B cell (primary cell): ENCODE results near the gene CNRIP1. TPM values are rescaled to one million over a fixed set of nuclear protein-coding genes. Genes with fewer than 3 reads are reported as not detected.

Experiments
- ATAC-seq: fragments of 200-7000 bp; cut with Tn5 transposase; one replicate; pipeline ENCODE4 v1.10.0; 2021; ENCODE audit warnings: low read depth, mild to moderate bottlenecking, moderate number of reproducible peaks, moderate library complexity
- CTCF ChIA-PET: fragments of 350-600 bp; sonication (Branson Sonifier 250); formaldehyde crosslinking; loops from one replicate; lab custom pipeline; 2021; ENCODE audit warnings: antibody characterized with exemption, inconsistent platforms; lab: Charles Lee
- POLR2A ChIA-PET: fragments of 350-600 bp; sonication (Branson Sonifier 250); formaldehyde crosslinking; loops from one replicate; lab custom pipeline; 2021; ENCODE audit warnings: antibody characterized with exemption; lab: Charles Lee
- DNase-seq: peaks from one replicate; pipeline ENCODE4 v3.0.0; 2013
- H2AFZ ChIP-seq: 2 replicates; pipeline ENCODE4 v1.6.1; 2012; ENCODE audit warnings: mild to moderate bottlenecking, low read depth, low read length; ENCODE audit not compliant: insufficient read depth, poor library complexity, severe bottlenecking
- H3K27ac ChIP-seq, 2 donors: 1 replicate in 1 of 2; 2 replicates in 1 of 2; pipeline ENCODE4 v1.5.1; 2012 to 2013; ENCODE audit warnings: low read length in 2 of 2, mild to moderate bottlenecking in 2 of 2, moderate library complexity in 1 of 2
- H3K27me3 ChIP-seq, 4 experiments: fragments of 200-600 bp in 1 of 4; sonication (generic) in 1 of 4; replicated peaks in 1 of 4; 1 replicate in 2 of 4; 2 replicates in 2 of 4; pipeline versions ENCODE4 v1.6.1 to v1.7.0; 2013 to 2016; ENCODE audit warnings: low read length in 3 of 4, mild to moderate bottlenecking in 2 of 4, mixed read lengths in 1 of 4, moderate library complexity in 1 of 4; ENCODE audit not compliant: insufficient read depth in 4 of 4, control insufficient read depth in 3 of 4; ENCODE audit errors: control extremely low read depth in 1 of 4
- H3K36me3 ChIP-seq, 2 experiments: replicated peaks in 1 of 2; 1 replicate in 1 of 2; 2 replicates in 1 of 2; pipeline versions ENCODE4 v1.6.1 to v1.7.1; 2013; ENCODE audit warnings: low read length in 1 of 2; ENCODE audit not compliant: insufficient read depth in 2 of 2, control insufficient read depth in 1 of 2; ENCODE audit errors: control extremely low read depth in 1 of 2, extremely low read depth in 1 of 2
- H3K4me1 ChIP-seq, 2 donors: fragments of 200-600 bp in 1 of 2; sonication (generic) in 1 of 2; 1 replicate in 1 of 2; 2 replicates in 1 of 2; pipeline versions ENCODE4 v1.5.1 to v1.6.1; 2013 to 2017; ENCODE audit warnings: low read length in 2 of 2; ENCODE audit not compliant: control insufficient read depth in 2 of 2, insufficient read depth in 2 of 2
- H3K4me2 ChIP-seq: replicated peaks from 2 replicates; pipeline ENCODE3; 2012; ENCODE audit warnings: mild to moderate bottlenecking, low read depth, low read length; ENCODE audit not compliant: poor library complexity, severe bottlenecking
- H3K4me3 ChIP-seq, 5 experiments: fragments of 200-600 bp in 1 of 5; sonication (generic) in 1 of 5; 1 replicate in 3 of 5; 2 replicates in 2 of 5; pipeline versions ENCODE4 v1.5.1 to v1.7.0; 2011 to 2016; ENCODE audit warnings: low read length in 4 of 5, mild to moderate bottlenecking in 4 of 5, low read depth in 2 of 5, control low read depth in 1 of 5, moderate library complexity in 1 of 5; ENCODE audit not compliant: insufficient read depth in 1 of 5; ENCODE audit errors: control extremely low read depth in 1 of 5, extremely low read depth in 1 of 5
- H3K79me2 ChIP-seq: fragments of 200-600 bp; sonication (generic); one replicate; pipeline ENCODE4 v1.6.0; 2016; ENCODE audit warnings: low read length; ENCODE audit not compliant: control insufficient read depth, insufficient read depth
- H3K9ac ChIP-seq: fragments of 200-600 bp; sonication (generic); 2 replicates; pipeline ENCODE4 v1.6.1; 2017; ENCODE audit warnings: mild to moderate bottlenecking, low read length, moderate library complexity
- H3K9me3 ChIP-seq, 3 donors: one replicate each; pipeline versions ENCODE4 v1.6.1 to v1.7.1; 2013; ENCODE audit warnings: low read length in 2 of 3; ENCODE audit not compliant: control insufficient read depth in 2 of 3, insufficient read depth in 1 of 3; ENCODE audit errors: control extremely low read depth in 1 of 3
- H4K20me1 ChIP-seq: 2 replicates; pipeline ENCODE4 v1.6.0; 2012; ENCODE audit warnings: mild to moderate bottlenecking, low read length; ENCODE audit not compliant: insufficient read depth, control insufficient read depth, poor library complexity, severe bottlenecking
- H3K27ac Mint-ChIP-seq: one replicate; pipeline ENCODE4 v1.8.0; 2021; ENCODE audit warnings: mixed read lengths
- H3K27me3 Mint-ChIP-seq: one replicate; pipeline ENCODE4 v1.8.0; 2021; ENCODE audit warnings: mixed read lengths
- H3K4me1 Mint-ChIP-seq: one replicate; pipeline ENCODE4 v1.8.0; 2021; ENCODE audit warnings: mixed read lengths
- H3K4me3 Mint-ChIP-seq: one replicate; pipeline ENCODE4 v1.8.0; 2021; ENCODE audit warnings: mixed read lengths
- H3K9me3 Mint-ChIP-seq: one replicate; pipeline ENCODE4 v1.8.0; 2022; ENCODE audit warnings: mixed read lengths; ENCODE audit not compliant: insufficient read depth
- CTCF ChIP-seq: fragments of 200-600 bp; IDR thresholded peaks from one replicate; pipeline ENCODE4 v1.8.0; 2022; ENCODE audit warnings: antibody characterized with exemption, mild to moderate bottlenecking
- EZH2 ChIP-seq: IDR thresholded peaks from 2 replicates; pipeline ENCODE4 v1.6.1; 2012; ENCODE audit warnings: borderline replicate concordance, low read depth, mild to moderate bottlenecking, moderate library complexity, low read length; ENCODE audit not compliant: insufficient read depth, poor library complexity, severe bottlenecking
- WGBS: methylation state at CpG from one replicate; pipeline ENCODE4 v1.1.5; 2013; ENCODE audit warnings: missing lambda C conversion rate; ENCODE audit not compliant: insufficient coverage; 5-methylcytosine and 5-hydroxymethylcytosine counted together
- intact Hi-C: fragments of 100-400 bp; cut with micrococcal nuclease; formaldehyde crosslinking; loops from one replicate; pipeline ENCODE4 v1.10.0; 2022
- polyA plus RNA-seq: library from polyadenylated mRNA; depleted of rRNA; stranded (reverse); fragments of >200 nt; gene quantifications from 2 replicates; pipeline ENCODE4 v1.2.3, GENCODE V29; 2012
- total RNA-seq, 2 donors: library from RNA; stranded (reverse); fragments of 120-200 nt in 1 of 2; gene quantifications; 1 replicate in 1 of 2; 2 replicates in 1 of 2; pipeline versions ENCODE4 v1.2.3 to v1.2.4, GENCODE V29; 2013 to 2022

The CNRIP1 gene
- total and polyA plus RNA-seq, 2 donors (not counting 1 experiment from before 2014, with no cell fraction given): not detected

DNA sequence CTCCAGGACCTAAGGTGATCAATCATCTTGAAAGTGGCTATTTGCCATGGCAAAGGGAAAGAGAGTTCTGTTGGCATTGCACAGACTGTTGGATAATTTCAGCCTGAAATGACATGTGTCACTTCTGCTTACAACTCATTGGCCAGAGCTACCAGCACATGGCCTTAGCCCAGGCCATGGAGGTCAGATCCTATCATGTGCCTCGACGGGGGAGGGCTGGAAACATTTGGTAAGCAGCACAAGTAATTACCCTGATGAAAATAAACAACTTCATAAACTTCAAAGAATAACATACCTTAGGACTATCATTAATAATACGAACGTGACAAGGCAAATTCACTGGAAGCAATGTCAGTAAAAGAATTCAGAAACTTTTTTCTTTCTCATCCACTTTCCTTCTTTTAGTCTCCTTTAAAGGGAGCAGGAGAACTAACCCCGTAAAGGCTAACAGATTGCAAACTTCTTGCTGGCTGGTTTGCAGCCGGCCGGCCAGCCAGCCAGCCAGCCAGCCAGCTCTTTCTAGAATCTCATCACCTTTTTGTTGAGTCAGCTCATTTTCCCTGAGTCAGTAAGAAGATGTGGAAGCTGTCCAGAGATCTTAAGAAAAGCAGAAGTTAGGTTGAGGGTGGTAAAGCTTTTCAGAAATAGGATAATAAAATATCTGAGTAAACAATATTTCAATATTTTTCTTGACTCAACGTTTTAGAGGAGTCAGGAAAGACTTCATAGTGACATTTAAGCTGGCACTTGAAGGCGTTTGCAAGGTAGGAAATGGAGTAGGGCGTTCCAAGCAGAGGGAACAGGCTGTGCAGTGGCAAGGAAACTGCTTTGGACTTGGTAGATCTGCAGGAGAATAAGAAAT is 31.9 kb downstream of the CNRIP1 start:
- no peaks in the 10 kb centered on the region for H3K79me2 ChIP-seq
- H3K27me3 Mint-ChIP-seq: no peaks in the 10 kb centered on the region
- no peaks in the 10 kb centered on the region for H3K9me3 ChIP-seq
- no peak for TF ChIP-seq CTCF
- no peak for TF ChIP-seq EZH2
- POLR2A ChIA-PET: no interaction called here
- H3K4me2 ChIP-seq: no peak overlapping the region
- no peak overlapping the region for H3K9ac ChIP-seq
- no peaks in the 10 kb centered on the region for H3K36me3 ChIP-seq
- H3K9me3 Mint-ChIP-seq: no peaks in the 10 kb centered on the region
- intact Hi-C loops: loop anchor here (5.0 kb wide), 1 partner anchor 74 kb away; no protein-coding TSS in a partner anchor
- H3K4me3 Mint-ChIP-seq: no peak overlapping the region
- CTCF ChIA-PET: interaction anchor here (1.4 to 1.7 kb wide), 2 partner anchors 11 to 165 kb away, joined by 3 to 4 read pairs; no protein-coding TSS in a partner anchor
- no peak overlapping the region for H2AFZ ChIP-seq
- 61% methylated on average over 7 of the region's 10 CpGs for WGBS
- H3K27ac ChIP-seq: no peak overlapping the region
- H3K4me3 ChIP-seq: no peak overlapping the region
- ATAC-seq (no peak), DNase-seq (peak; percentile 17)
- H3K27ac Mint-ChIP-seq: no peak overlapping the region
- peaks cover 5% of the 10 kb centered on the region for H3K4me1 Mint-ChIP-seq
- H3K4me1 ChIP-seq: peaks cover 0 to under 1% of the 10 kb centered on the region in 2 donors
- H3K27me3 ChIP-seq: no peaks in the 10 kb centered on the region
- no peaks in the 10 kb centered on the region for H4K20me1 ChIP-seq

- POLR2A ChIA-PET: no interaction called here
- H3K27me3 Mint-ChIP-seq: no peaks in the 10 kb centered on the region
- no peaks in the 10 kb centered on the region for H3K9me3 Mint-ChIP-seq
- ATAC-seq: no peak
- DNase-seq: no peak
- H2AFZ ChIP-seq: no peak overlapping the region
- H3K79me2 ChIP-seq: no peaks in the 10 kb centered on the region
- no peak overlapping the region for H3K4me3 Mint-ChIP-seq
- H3K4me1 ChIP-seq: peaks cover 0 to 3% of the 10 kb centered on the region in 2 donors
- H3K27ac ChIP-seq: no peak overlapping the region
- H3K4me2 ChIP-seq: no peak overlapping the region
- H3K4me3 ChIP-seq: no peak overlapping the region
- TF ChIP-seq CTCF (no peak), EZH2 (no peak)
- no peak overlapping the region for H3K9ac ChIP-seq
- no peaks in the 10 kb centered on the region for H3K27me3 ChIP-seq
- intact Hi-C loops: loop anchor here (5.0 kb wide), 2 partner anchors 77 to 157 kb away; no protein-coding TSS in a partner anchor
- H3K36me3 ChIP-seq: no peaks in the 10 kb centered on the region
- H3K4me1 Mint-ChIP-seq: peaks cover 9% of the 10 kb centered on the region
- H3K9me3 ChIP-seq: no peaks in the 10 kb centered on the region
- H3K27ac Mint-ChIP-seq: no peak overlapping the region
- CTCF ChIA-PET: interaction anchor here (1.0 to 8.8 kb wide), 8 partner anchors 14 to 178 kb away, joined by 3 to 103 read pairs (median 7); no protein-coding TSS in a partner anchor
- WGBS: 95% methylated on average over 3 of the region's 3 CpGs
- no peaks in the 10 kb centered on the region for H4K20me1 ChIP-seq
Observed at GRCh38 chr2:68284896-68285295, 34.9 kb downstream of the CNRIP1 start.
